Adrenal gland (tissue), 5 donors: ENCODE measurements around the gene ZDHHC14.

ENCODE experiments used
- POLR2A ChIP-seq, 2 donors: fragments of 450-650 bp; IDR thresholded peaks; one replicate each; pipeline ENCODE4 v1.6.1; 2017; ENCODE audit warnings: antibody characterized with exemption in 2 of 2, mild to moderate bottlenecking in 2 of 2, moderate library complexity in 1 of 2
- TF ChIP-seq, protein P1 (sequence below), 6 experiments: fragments of 450-650 bp in 4 of 6; fragments of 200-600 bp in 2 of 6; sonication (generic) in 1 of 6; IDR thresholded peaks; 1 replicate in 5 of 6; 2 replicates in 1 of 6; pipeline versions ENCODE4 v1.5.1 to v1.8.0; 2016 to 2021; ENCODE audit warnings: antibody characterized with exemption in 6 of 6, mild to moderate bottlenecking in 2 of 6, moderate library complexity in 1 of 6
- donor health status: DM: no; HTN: no; CAD: no.

DNA sequence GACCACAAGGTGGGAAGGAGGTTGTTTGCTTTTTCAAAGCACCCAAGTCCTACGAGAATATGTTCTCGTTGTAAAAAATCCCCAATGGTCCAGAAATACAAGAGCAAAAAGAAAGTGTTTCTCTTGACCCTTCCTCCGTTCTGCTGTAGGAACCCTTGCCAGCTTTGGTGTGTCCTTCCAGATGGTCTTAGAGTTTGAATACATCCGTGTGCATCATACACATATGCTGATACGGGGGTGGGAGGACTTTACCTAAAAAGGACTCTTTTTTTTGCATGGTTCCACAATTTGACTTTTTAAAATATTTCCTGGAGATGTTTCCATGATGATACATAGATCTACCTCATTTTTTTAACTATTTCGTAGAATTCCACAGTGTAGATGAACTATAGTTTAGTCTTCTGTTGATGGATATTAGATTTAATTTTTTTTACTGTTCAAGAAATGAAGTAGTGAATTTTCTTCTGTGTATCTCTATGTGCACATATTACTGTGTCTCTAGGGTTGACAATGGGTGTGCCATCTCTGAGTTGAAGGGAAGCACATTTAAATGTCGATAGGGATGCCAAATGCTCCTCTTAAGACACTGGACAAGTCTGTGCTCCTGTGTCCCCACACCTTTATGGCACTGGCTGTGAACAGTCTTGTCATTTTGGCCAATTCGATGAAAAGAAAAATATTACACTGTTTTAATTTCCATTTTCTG lies 259.9 kb downstream of the ZDHHC14 start:
- TF ChIP-seq, protein P1, sequence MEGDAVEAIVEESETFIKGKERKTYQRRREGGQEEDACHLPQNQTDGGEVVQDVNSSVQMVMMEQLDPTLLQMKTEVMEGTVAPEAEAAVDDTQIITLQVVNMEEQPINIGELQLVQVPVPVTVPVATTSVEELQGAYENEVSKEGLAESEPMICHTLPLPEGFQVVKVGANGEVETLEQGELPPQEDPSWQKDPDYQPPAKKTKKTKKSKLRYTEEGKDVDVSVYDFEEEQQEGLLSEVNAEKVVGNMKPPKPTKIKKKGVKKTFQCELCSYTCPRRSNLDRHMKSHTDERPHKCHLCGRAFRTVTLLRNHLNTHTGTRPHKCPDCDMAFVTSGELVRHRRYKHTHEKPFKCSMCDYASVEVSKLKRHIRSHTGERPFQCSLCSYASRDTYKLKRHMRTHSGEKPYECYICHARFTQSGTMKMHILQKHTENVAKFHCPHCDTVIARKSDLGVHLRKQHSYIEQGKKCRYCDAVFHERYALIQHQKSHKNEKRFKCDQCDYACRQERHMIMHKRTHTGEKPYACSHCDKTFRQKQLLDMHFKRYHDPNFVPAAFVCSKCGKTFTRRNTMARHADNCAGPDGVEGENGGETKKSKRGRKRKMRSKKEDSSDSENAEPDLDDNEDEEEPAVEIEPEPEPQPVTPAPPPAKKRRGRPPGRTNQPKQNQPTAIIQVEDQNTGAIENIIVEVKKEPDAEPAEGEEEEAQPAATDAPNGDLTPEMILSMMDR (IDR thresholded peaks at IDR 0.05), result no peak
- TF ChIP-seq POLR2A (IDR thresholded peaks at IDR 0.05), result no peak
